NB4 (cell line): ENCODE data around the gene CLSTN2.

Experiments used
- DNase-seq: peaks from one replicate; pipeline ENCODE4 v3.0.0; 2010; ENCODE audit warnings: low read depth
- H3K4me3 ChIP-seq: one replicate; pipeline ENCODE4 v1.5.1; 2011; ENCODE audit warnings: mild to moderate bottlenecking, low read depth, low read length, moderate library complexity
- CTCF ChIP-seq: IDR thresholded peaks from one replicate; pipeline ENCODE4 v1.5.1; 2012; ENCODE audit warnings: low read depth, low read length
- MAX ChIP-seq: IDR thresholded peaks from 2 replicates; pipeline ENCODE4 v1.6.1; 2011; ENCODE audit warnings: low read depth, low read length
- MYC ChIP-seq: IDR thresholded peaks from 2 replicates; pipeline ENCODE4 v1.6.1; 2011; ENCODE audit warnings: low read depth, low read length
- POLR2A ChIP-seq: IDR thresholded peaks from 2 replicates; pipeline ENCODE4 v1.6.1; 2011; ENCODE audit warnings: mild to moderate bottlenecking; ENCODE audit not compliant: insufficient read length; ENCODE audit errors: extremely low read depth

CLSTN2 gene

DNA sequence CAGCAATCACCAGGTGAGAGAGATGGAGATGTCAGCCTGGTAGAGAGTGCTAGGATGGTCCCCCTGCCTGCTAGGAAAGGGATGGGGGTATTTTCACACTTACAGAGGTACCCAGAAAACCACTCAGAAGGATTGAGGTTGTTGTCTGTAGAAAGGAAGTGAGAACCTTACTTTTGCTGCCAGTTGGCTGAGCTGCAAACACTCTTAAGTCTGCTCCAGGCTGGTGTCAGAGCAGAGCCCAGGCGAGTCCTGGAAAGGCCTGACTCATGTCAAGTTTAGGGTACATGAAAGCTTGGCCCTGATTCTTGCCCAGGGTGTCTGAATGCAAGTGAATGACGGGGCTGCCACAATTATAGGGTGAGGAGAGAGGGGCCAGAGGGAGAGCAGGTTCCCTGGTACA lies 528.4 kb downstream of the CLSTN2 start:
- H3K4me3 ChIP-seq, result no peak overlapping the region
- TF ChIP-seq MAX, result no peak
- TF ChIP-seq POLR2A, result no peak
- TF ChIP-seq CTCF, result no peak
- TF ChIP-seq MYC, result no peak
- DNase-seq, result no peak

GRCh38 chr3:140465988-140466387 lies 531.0 kb downstream of the CLSTN2 start:
- H3K4me3 ChIP-seq, result no peak overlapping the region
- TF ChIP-seq MYC, result no peak
- no peak for TF ChIP-seq POLR2A
- no peak for TF ChIP-seq MAX
- TF ChIP-seq CTCF, result no peak
- DNase-seq, result no peak

GRCh38 chr3:140466535-140466934 lies 531.5 kb downstream of the CLSTN2 start:
- DNase-seq, result no peak
- TF ChIP-seq CTCF (no peak), MYC (no peak), MAX (no peak), POLR2A (no peak)

DNA sequence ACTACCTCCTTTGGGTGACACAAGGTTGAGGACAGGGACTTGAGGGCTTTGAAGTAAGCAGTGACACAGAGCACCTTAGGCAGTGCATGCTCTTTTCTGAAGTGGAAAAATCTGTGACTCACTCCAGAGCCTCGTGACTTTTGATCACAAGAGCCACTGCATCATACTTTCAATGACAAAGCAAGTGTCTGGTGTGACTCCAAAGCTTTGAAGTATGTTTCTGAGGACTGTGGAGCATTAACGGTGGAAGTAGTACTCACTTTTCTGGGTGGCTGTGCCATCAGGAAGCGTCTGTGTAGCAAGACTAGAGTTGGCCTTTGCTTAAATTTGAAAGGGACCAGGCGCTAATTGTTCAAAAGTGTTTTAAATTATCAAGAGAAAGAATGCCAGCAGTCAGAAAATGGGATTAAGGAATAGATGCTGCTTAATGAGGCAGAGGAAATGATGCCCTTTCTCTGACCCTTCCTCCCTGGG lies 532.2 kb downstream of the CLSTN2 start:
- no peak overlapping the region for H3K4me3 ChIP-seq
- no peak for TF ChIP-seq MAX
- no peak for DNase-seq

More at GRCh38 chr3:140466535-140466934, 531.5 kb downstream of the CLSTN2 start:
- H3K4me3 ChIP-seq, result no peak overlapping the region

DNA sequence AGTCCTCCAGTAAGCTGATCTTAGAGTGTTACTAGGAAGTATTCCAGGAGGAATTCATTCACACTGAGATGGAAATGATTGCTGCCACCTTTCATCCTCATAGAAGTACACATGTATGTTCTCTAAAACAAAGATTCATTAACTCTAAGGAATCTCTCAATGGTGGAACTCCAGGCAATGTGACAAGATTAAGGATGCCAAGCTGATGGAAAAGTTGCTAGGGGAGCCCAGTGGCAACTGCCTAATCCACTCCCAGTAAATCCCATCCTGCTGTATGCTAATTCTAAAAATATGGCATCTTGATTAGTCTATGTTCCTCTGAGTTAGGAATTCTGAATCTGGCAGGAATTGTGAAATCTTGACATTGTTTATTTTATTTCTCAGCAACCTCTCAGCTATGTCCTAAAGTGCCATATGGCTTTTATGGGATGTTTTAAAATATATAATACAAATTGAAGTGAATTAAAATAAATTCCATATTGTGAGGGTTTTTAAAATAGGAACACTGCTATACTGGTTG lies 532.9 kb downstream of the CLSTN2 start:
- TF ChIP-seq CTCF (no peak), MAX (no peak), MYC (no peak), POLR2A (no peak)
- H3K4me3 ChIP-seq, result no peak overlapping the region
- DNase-seq, result no peak

DNA sequence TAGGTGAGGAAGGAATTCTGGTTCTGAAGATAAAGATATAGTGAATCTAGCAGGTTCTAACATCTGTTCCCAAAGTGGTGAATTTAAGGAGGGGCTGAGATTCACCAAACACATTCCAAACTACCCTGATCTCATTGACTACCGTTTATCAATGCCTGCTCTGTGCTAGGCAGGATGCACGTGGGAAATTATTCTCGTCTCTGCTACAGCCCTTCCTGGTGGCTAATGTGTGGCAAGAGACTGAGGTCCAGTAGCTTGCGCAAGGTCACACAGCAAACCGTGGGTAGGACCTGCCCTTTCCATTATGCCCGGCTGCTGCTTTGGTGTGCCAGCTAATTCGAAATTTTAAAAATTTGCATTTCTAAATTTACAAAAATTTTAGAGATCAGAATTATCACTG lies 533.4 kb downstream of the CLSTN2 start:
- peak; percentile 9 for DNase-seq
- no peak overlapping the region for H3K4me3 ChIP-seq
- no peak for TF ChIP-seq POLR2A
- TF ChIP-seq MAX, result no peak
- no peak for TF ChIP-seq MYC
- no peak for TF ChIP-seq CTCF
